ENCODE data around the gene MN1.

The MN1 gene

GRCh38 chr22:27726331-27726685 lies 75.2 kb downstream of the MN1 start:
- DNase-seq (ENCODE audit: insufficient read length, low spot score) (no peak), FAIRE-seq (no peak)
- TF ChIP-seq POLR2A (IDR thresholded peaks at IDR 0.05; ENCODE audit: low read depth, low read length) (no peak), PAX5 (IDR thresholded peaks at IDR 0.05; ENCODE audit: insufficient read depth, low read length, severe bottlenecking) (no peak), POLR2AphosphoS5 (IDR thresholded peaks at IDR 0.05; ENCODE audit: low read depth, low read length) (no peak), TAF1 (IDR thresholded peaks at IDR 0.05; ENCODE audit: low read depth, low read length) (no peak), POU2F2 (IDR thresholded peaks at IDR 0.05; ENCODE audit: low read depth, low read length) (no peak), SPI1 (IDR thresholded peaks at IDR 0.05; ENCODE audit: low read depth, low read length) (no peak)

DNA sequence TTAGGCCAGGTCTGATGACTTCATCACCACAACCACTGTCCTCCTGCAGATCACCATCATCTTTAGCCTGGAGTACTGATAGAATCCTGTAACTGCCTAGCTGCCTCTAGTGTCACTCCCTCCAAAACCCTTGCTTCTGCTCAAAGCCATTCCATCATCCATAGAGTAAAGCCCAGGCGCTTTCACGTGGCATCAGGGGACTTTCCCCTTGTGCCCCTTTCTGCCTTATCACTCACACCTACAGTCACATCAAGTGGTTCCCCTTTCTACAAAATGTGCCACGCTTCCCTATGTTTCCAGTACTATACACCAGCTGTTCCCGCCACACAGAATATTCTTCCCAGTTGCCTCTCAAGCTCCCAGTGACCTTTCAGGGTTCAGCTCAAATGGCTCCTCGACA lies 75.9 kb downstream of the MN1 start:
- TF ChIP-seq PAX5 (IDR thresholded peaks at IDR 0.05; ENCODE audit: insufficient read depth, low read length, severe bottlenecking) (no peak), TAF1 (IDR thresholded peaks at IDR 0.05; ENCODE audit: low read depth, low read length) (no peak), POLR2A (IDR thresholded peaks at IDR 0.05; ENCODE audit: low read depth, low read length) (no peak), POLR2AphosphoS5 (IDR thresholded peaks at IDR 0.05; ENCODE audit: low read depth, low read length) (no peak), SPI1 (IDR thresholded peaks at IDR 0.05; ENCODE audit: low read depth, low read length) (no peak)
- FAIRE-seq: no peak
- no peak for DNase-seq (ENCODE audit: insufficient read length, low spot score)

GRCh38 chr22:27724709-27725108 lies 76.8 kb downstream of the MN1 start:
- DNase-seq (ENCODE audit: insufficient read length, low spot score) (no peak), FAIRE-seq (no peak)
- TF ChIP-seq PAX5 (IDR thresholded peaks at IDR 0.05; ENCODE audit: insufficient read depth, low read length, severe bottlenecking) (no peak), SPI1 (IDR thresholded peaks at IDR 0.05; ENCODE audit: low read depth, low read length) (no peak), POU2F2 (IDR thresholded peaks at IDR 0.05; ENCODE audit: low read depth, low read length) (no peak), POLR2AphosphoS5 (IDR thresholded peaks at IDR 0.05; ENCODE audit: low read depth, low read length) (no peak)

- FAIRE-seq (no peak), DNase-seq (ENCODE audit: insufficient read length, low spot score) (no peak)
- TF ChIP-seq POU2F2 (IDR thresholded peaks at IDR 0.05; ENCODE audit: low read depth, low read length) (no peak), PAX5 (IDR thresholded peaks at IDR 0.05; ENCODE audit: insufficient read depth, low read length, severe bottlenecking) (no peak)
Measured at GRCh38 chr22:27724157-27724556, 77.4 kb downstream of the MN1 start.

DNA sequence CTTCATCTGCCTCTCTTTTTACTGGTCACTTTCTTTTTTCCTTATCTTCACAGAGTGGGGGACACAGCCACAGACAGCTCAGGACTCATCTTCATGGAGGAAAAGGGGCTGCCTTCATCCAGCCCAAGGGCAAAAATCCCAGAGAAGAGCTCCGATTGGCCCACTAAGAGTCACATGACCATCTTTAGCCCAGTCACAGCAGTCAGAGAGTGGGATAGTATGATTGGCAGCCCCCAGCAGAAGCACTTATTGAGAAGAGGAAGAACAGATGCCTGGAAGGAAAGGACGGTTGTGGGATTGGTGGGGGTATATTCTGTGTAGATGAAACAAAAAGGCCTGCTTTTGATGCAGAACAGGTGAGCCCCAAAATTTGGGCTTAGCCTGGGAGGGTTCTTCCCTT lies 77.8 kb downstream of the MN1 start:
- FAIRE-seq: no peak

DNA sequence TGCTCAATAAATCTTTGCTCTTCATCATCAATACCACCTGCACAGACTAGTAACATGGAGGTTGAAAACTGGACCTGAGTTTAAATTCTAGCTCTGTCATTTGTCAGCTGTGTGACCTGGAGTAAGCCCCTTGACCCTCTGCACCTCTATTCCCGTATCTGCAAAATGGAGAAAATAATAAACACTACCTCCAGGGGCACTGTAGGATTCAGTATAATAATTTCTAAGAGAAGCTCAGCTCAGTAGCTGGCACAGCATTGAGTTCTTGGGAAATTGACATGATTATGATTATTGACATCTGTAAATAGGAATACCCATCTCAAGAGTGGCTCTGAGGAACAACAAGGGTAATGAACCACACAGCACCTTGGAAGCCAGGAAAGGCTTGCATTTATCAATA lies 78.4 kb downstream of the MN1 start:
- DNase-seq (ENCODE audit: insufficient read length, low spot score) (no peak), FAIRE-seq (no peak)
- TF ChIP-seq SPI1 (IDR thresholded peaks at IDR 0.05; ENCODE audit: low read depth, low read length): no peak
- no peak for TF ChIP-seq POLR2A (IDR thresholded peaks at IDR 0.05; ENCODE audit: low read depth, low read length)
- no peak for TF ChIP-seq TAF1 (IDR thresholded peaks at IDR 0.05; ENCODE audit: low read depth, low read length)
- no peak for TF ChIP-seq POU2F2 (IDR thresholded peaks at IDR 0.05; ENCODE audit: low read depth, low read length)
- no peak for TF ChIP-seq POLR2AphosphoS5 (IDR thresholded peaks at IDR 0.05; ENCODE audit: low read depth, low read length)
- TF ChIP-seq PAX5 (IDR thresholded peaks at IDR 0.05; ENCODE audit: insufficient read depth, low read length, severe bottlenecking): no peak

More for the DNA sequence above, 77.8 kb downstream of the MN1 start:
- no peak for TF ChIP-seq POLR2AphosphoS5 (IDR thresholded peaks at IDR 0.05; ENCODE audit: low read depth, low read length)
- no peak for TF ChIP-seq TAF1 (IDR thresholded peaks at IDR 0.05; ENCODE audit: low read depth, low read length)
- TF ChIP-seq POLR2A (IDR thresholded peaks at IDR 0.05; ENCODE audit: low read depth, low read length): no peak
- TF ChIP-seq PAX5 (IDR thresholded peaks at IDR 0.05; ENCODE audit: insufficient read depth, low read length, severe bottlenecking): no peak
- no peak for TF ChIP-seq POU2F2 (IDR thresholded peaks at IDR 0.05; ENCODE audit: low read depth, low read length)
- DNase-seq (ENCODE audit: insufficient read length, low spot score): no peak

GRCh38 chr22:27720860-27721259 lies 80.7 kb downstream of the MN1 start:
- TF ChIP-seq POLR2A (IDR thresholded peaks at IDR 0.05; ENCODE audit: low read depth, low read length) (no peak), POU2F2 (IDR thresholded peaks at IDR 0.05; ENCODE audit: low read depth, low read length) (no peak), SPI1 (IDR thresholded peaks at IDR 0.05; ENCODE audit: low read depth, low read length) (no peak), PAX5 (IDR thresholded peaks at IDR 0.05; ENCODE audit: insufficient read depth, low read length, severe bottlenecking) (no peak), POLR2AphosphoS5 (IDR thresholded peaks at IDR 0.05; ENCODE audit: low read depth, low read length) (no peak), TAF1 (IDR thresholded peaks at IDR 0.05; ENCODE audit: low read depth, low read length) (no peak)
- no peak for FAIRE-seq
- no peak for DNase-seq (ENCODE audit: insufficient read length, low spot score)

DNA sequence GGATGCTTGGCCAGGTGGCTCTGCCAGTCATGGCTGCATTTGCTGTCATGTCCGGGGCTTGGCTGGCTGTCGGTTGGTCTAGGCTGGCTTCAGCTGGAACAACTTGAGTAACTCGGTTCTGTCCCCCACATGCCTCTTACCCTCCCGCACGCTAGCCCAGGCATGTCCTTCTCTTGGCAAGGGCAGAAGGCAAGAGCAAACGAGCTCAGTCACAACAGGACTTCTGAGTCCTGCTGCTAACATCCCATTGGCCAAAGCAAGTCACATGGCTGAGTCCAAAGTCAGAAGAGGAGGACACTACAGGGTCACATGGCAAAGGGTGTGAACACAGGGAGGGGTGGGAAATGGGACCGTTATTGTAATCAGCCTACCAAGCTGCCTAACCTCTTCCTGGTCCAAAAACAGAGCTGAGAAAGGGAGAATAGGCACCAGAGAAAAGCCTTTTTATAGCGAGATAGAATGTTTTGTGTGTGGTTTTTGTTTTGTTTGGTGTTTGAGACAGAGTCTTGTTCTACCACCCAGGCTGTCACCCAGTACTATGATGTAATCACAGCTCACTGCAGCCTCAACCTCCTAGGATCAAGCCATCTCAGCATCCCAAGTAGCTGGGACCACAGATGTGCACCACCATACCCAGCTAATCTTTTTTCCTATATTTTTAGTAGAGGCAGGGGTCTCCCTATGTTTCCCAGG lies 81.9 kb downstream of the MN1 start:
- TF ChIP-seq PAX5 (IDR thresholded peaks at IDR 0.05; ENCODE audit: insufficient read depth, low read length, severe bottlenecking) (no peak), TAF1 (IDR thresholded peaks at IDR 0.05; ENCODE audit: low read depth, low read length) (no peak), POLR2AphosphoS5 (IDR thresholded peaks at IDR 0.05; ENCODE audit: low read depth, low read length) (no peak), POU2F2 (IDR thresholded peaks at IDR 0.05; ENCODE audit: low read depth, low read length) (no peak), SPI1 (IDR thresholded peaks at IDR 0.05; ENCODE audit: low read depth, low read length) (no peak), POLR2A (IDR thresholded peaks at IDR 0.05; ENCODE audit: low read depth, low read length) (no peak)
- DNase-seq (ENCODE audit: insufficient read length, low spot score): no peak
- no peak for FAIRE-seq

- TF ChIP-seq TAF1 (IDR thresholded peaks at IDR 0.05; ENCODE audit: low read depth, low read length) (no peak), POLR2A (IDR thresholded peaks at IDR 0.05; ENCODE audit: low read depth, low read length) (no peak)
- DNase-seq (ENCODE audit: insufficient read length, low spot score) (no peak), FAIRE-seq (no peak)
Measured at GRCh38 chr22:27719036-27719347, 82.6 kb downstream of the MN1 start.

- DNase-seq (ENCODE audit: insufficient read length, low spot score) (no peak), FAIRE-seq (no peak)
- no peak for TF ChIP-seq PAX5 (IDR thresholded peaks at IDR 0.05; ENCODE audit: insufficient read depth, low read length, severe bottlenecking)
- TF ChIP-seq TAF1 (IDR thresholded peaks at IDR 0.05; ENCODE audit: low read depth, low read length): no peak
- TF ChIP-seq POU2F2 (IDR thresholded peaks at IDR 0.05; ENCODE audit: low read depth, low read length): no peak
- no peak for TF ChIP-seq POLR2AphosphoS5 (IDR thresholded peaks at IDR 0.05; ENCODE audit: low read depth, low read length)
- no peak for TF ChIP-seq SPI1 (IDR thresholded peaks at IDR 0.05; ENCODE audit: low read depth, low read length)
- TF ChIP-seq POLR2A (IDR thresholded peaks at IDR 0.05; ENCODE audit: low read depth, low read length): no peak
Measured at GRCh38 chr22:27718186-27719035, 83.1 kb downstream of the MN1 start.
